Activated CD8-positive, alpha-beta T cell treated with anti-CD3 and anti-CD28 coated beads for 36 hours (primary cell): ENCODE measurements around the gene A4GALT. TPM values are rescaled to one million over a fixed set of nuclear protein-coding genes. Genes with fewer than 3 reads are reported as not detected.

Source experiments
- ATAC-seq: fragments of 200-7000 bp; cut with Tn5 transposase; one replicate; pipeline ENCODE4 v1.10.0; 2021; ENCODE audit warnings: mild to moderate bottlenecking, moderate library complexity
- CTCF ChIA-PET: fragments of 350-600 bp; sonication (Branson Sonifier 250); formaldehyde crosslinking; loops from one replicate; lab custom pipeline; 2021; ENCODE audit warnings: antibody characterized with exemption; lab: Charles Lee
- POLR2A ChIA-PET: fragments of 350-600 bp; sonication (Branson Sonifier 250); formaldehyde crosslinking; loops from one replicate; lab custom pipeline; 2021; ENCODE audit warnings: antibody characterized with exemption; lab: Charles Lee
- DNase-seq: peaks from one replicate; pipeline ENCODE4 v3.0.0-alpha.2; 2020
- H3K27ac Mint-ChIP-seq: one replicate; pipeline ENCODE4 v1.8.0; 2021; ENCODE audit warnings: mild to moderate bottlenecking, mixed read lengths
- H3K27me3 Mint-ChIP-seq: one replicate; pipeline ENCODE4 v1.8.0; 2021; ENCODE audit warnings: mixed read lengths
- H3K36me3 Mint-ChIP-seq: one replicate; pipeline ENCODE4 v1.8.0; 2021; ENCODE audit warnings: low read depth, mixed read lengths
- H3K4me1 Mint-ChIP-seq: one replicate; pipeline ENCODE4 v1.8.0; 2021; ENCODE audit warnings: low read depth, mixed read lengths
- H3K4me3 Mint-ChIP-seq: one replicate; pipeline ENCODE4 v1.8.0; 2021; ENCODE audit warnings: mild to moderate bottlenecking, moderate library complexity, mixed read lengths
- H3K9me3 Mint-ChIP-seq: one replicate; pipeline ENCODE4 v1.8.0; 2021; ENCODE audit warnings: mixed read lengths
- intact Hi-C: fragments of 100-400 bp; cut with micrococcal nuclease; formaldehyde crosslinking; loops from one replicate; pipeline ENCODE4 v1.10.0; 2022
- total RNA-seq, 2 experiments: library from RNA; stranded (reverse); gene quantifications; one replicate each; pipeline ENCODE4 v1.2.3, GENCODE V29; 2021
- TF ChIP-seq, protein P1 (sequence below): fragments of 200-600 bp; IDR thresholded peaks from one replicate; pipeline ENCODE4 v1.8.0; 2022; ENCODE audit warnings: antibody characterized with exemption, mild to moderate bottlenecking

The A4GALT gene
- total RNA-seq, result under 1 TPM; 0.20 to 0.38 TPM

DNA sequence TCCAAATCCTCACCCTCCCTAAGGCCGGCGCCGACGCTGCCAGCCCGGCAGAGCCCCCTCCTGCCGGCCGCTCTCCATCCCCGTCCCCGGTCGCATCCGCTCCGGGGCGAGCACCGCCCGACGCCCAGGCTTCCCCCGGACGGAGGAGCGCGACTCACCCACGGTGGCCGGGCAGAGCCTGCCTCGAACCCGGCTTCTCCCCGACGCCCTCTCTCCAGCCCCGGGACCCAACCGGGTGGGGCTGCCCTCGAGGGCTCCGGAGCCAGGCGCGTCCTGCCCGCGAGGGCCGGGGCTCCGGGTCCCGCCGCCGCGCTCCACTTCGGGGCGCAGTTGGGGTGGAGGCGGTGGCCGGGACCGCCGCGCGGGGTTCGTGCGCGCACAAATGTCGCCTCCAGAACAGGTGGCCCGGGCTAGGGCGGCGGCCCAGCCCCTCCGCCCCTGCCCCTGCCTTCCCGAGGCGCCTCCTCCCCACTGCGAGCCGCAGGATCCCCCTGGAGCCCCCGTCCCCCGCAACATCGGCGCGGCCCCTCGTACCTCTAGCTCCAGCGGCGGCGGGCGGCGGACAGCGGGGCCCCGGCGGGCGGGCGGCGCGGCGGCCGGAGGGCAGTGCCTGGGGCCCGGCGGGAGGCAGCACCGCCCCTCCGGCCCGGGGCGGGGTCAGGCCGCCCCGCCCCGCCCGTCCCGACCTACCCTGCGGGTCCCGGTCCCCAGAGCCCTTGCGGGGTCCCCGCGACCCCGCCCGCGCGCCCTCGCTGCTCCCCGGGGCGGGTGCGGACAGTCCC, at the start of gene A4GALT:
Gene A4GALT (minus strand): TSS at position 608 of the 782 bp plus-strand sequence. CDS start 26,919 bp downstream, outside the sequence.
- peak; percentile 7 for DNase-seq
- Mint-ChIP-seq H3K27me3 (peaks cover 56% of the 10 kb centered on the region), H3K27ac (no peak within 1 kb of the TSS), H3K4me1 (peaks cover 17% of the 10 kb centered on the region), H3K9me3 (no peaks in the 10 kb centered on the region), H3K4me3 (peak within 1 kb of the TSS; percentile 45), H3K36me3 (no peaks in the 10 kb centered on the region)
- intact Hi-C loops, result no loop called here
- peak; percentile 50 for ATAC-seq
- TF ChIP-seq, protein P1, sequence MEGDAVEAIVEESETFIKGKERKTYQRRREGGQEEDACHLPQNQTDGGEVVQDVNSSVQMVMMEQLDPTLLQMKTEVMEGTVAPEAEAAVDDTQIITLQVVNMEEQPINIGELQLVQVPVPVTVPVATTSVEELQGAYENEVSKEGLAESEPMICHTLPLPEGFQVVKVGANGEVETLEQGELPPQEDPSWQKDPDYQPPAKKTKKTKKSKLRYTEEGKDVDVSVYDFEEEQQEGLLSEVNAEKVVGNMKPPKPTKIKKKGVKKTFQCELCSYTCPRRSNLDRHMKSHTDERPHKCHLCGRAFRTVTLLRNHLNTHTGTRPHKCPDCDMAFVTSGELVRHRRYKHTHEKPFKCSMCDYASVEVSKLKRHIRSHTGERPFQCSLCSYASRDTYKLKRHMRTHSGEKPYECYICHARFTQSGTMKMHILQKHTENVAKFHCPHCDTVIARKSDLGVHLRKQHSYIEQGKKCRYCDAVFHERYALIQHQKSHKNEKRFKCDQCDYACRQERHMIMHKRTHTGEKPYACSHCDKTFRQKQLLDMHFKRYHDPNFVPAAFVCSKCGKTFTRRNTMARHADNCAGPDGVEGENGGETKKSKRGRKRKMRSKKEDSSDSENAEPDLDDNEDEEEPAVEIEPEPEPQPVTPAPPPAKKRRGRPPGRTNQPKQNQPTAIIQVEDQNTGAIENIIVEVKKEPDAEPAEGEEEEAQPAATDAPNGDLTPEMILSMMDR, result no peak
- CTCF ChIA-PET, result no interaction called here
- POLR2A ChIA-PET, result no interaction called here

GRCh38 chr22:42770448-42770726, 49.7 kb upstream of the A4GALT start:
- no peaks in the 10 kb centered on the region for H3K9me3 Mint-ChIP-seq
- H3K4me1 Mint-ChIP-seq, result no peaks in the 10 kb centered on the region

DNA sequence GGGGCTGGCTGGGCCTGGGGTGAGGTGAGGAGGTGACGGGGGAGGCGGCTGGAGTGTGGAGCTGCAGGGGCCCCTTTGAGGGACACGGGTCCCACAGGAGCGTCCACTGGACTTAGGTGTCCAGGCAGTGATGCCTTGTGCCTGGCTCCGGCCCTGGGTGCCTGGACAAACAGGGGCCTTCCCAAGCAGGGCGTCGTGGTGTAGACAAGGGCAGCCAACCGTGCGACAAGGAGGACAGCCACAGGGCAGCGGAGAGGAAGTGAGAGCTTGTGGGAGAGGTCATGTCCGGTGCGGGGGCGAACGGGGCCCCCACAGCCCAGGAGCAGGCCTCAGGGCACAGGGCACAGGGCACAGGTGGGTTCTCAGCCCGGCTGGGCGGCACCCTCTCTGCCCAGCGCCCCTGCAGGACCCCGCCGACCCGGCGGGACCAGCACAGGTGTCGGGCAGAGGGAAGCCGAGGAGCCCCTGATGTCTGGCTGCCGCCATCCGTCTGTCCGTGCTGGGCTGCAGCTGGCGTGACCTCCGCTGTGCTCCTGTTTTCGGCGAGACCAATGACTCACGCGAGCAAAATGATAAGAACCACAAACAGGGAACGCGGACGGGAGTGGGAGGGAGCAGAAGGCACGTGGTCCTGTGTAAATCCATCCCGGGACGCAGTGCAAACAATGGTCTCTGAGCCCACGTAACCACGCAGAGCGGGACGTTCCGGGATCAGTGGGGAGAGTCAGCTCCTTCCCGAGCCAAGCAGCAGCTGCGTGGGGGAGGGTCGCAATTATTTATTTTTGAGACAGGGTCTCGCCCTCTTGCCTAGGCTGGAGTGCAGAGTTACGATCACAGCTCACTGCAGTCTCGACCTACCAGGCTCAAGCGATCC, 49.1 kb upstream of the A4GALT start:
- Mint-ChIP-seq H3K27me3 (no peaks in the 10 kb centered on the region), H3K27ac (no peak overlapping the region), H3K4me1 (no peaks in the 10 kb centered on the region), H3K4me3 (no peak overlapping the region), H3K36me3 (no peaks in the 10 kb centered on the region), H3K9me3 (no peaks in the 10 kb centered on the region)
- intact Hi-C loops, result no loop called here
- ChIA-PET POLR2A (no interaction called here), CTCF (interaction anchor here (0.9 kb wide), 1 partner anchor 11 kb away, joined by 3 read pairs; no protein-coding TSS in a partner anchor)
- DNase-seq (no peak), ATAC-seq (no peak)
- TF ChIP-seq, protein P1, result no peak

More at GRCh38 chr22:42770448-42770726, 49.7 kb upstream of the A4GALT start:
- no peak for DNase-seq
- intact Hi-C loops, result no loop called here
- no peak overlapping the region for H3K27ac Mint-ChIP-seq
- no peak for ATAC-seq
- no peaks in the 10 kb centered on the region for H3K27me3 Mint-ChIP-seq
- CTCF ChIA-PET, result interaction anchor here (0.9 kb wide), 1 partner anchor 11 kb away, joined by 3 read pairs; no protein-coding TSS in a partner anchor
- no peaks in the 10 kb centered on the region for H3K36me3 Mint-ChIP-seq
- POLR2A ChIA-PET, result no interaction called here
- no peak overlapping the region for H3K4me3 Mint-ChIP-seq
- TF ChIP-seq, protein P1, result no peak

DNA sequence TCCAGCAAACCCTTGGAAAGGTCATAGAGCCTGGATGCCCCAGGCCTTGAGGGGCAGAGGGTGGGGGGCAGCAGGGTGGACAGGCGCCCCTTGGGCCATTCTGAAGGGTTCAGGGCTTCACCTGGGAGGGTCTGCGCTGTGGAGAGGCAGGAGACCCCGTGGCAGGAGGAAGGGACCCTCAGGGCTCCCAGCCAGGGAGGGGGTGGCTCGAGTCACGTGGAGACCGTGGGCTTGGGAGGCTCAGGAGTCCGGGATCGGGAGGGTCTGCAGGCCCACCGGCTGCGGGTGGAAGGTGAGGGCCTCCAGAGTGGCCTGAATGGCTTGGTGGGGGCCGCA, 48.5 kb upstream of the A4GALT start:
- Mint-ChIP-seq H3K27me3 (no peaks in the 10 kb centered on the region), H3K4me3 (no peak overlapping the region), H3K4me1 (no peaks in the 10 kb centered on the region), H3K27ac (no peak overlapping the region), H3K9me3 (no peaks in the 10 kb centered on the region), H3K36me3 (no peaks in the 10 kb centered on the region)
- ChIA-PET POLR2A (no interaction called here), CTCF (no interaction called here)
- DNase-seq, result no peak
- TF ChIP-seq, protein P1, result no peak
- intact Hi-C loops, result no loop called here
- no peak for ATAC-seq
